IPS DF 6.9 (cell line): ENCODE measurements around the gene PTTG1IP.

Experiments
- DNase-seq: peaks from one replicate; pipeline ENCODE4 v3.0.0-alpha.2; 2013; ENCODE audit warnings: low read depth, low spot score
- H3K27ac ChIP-seq: one replicate; pipeline ENCODE4 v1.5.1; 2013; ENCODE audit warnings: low read length, control low read depth
- H3K27me3 ChIP-seq: 2 replicates; pipeline ENCODE4 v1.6.1; 2013; ENCODE audit warnings: mild to moderate bottlenecking, low read length; ENCODE audit not compliant: control insufficient read depth, insufficient read depth
- H3K36me3 ChIP-seq: 2 replicates; pipeline ENCODE4 v1.6.1; 2013; ENCODE audit warnings: low read length; ENCODE audit not compliant: control insufficient read depth, insufficient read depth
- H3K4me1 ChIP-seq: 2 replicates; pipeline ENCODE4 v1.6.1; 2013; ENCODE audit warnings: low read length; ENCODE audit not compliant: control insufficient read depth, insufficient read depth
- H3K4me3 ChIP-seq: 2 replicates; pipeline ENCODE4 v1.5.1; 2013; ENCODE audit warnings: mild to moderate bottlenecking, low read length
- H3K9me3 ChIP-seq: 2 replicates; pipeline ENCODE4 v1.6.1; 2013; ENCODE audit warnings: low read length, inconsistent platforms; ENCODE audit not compliant: control insufficient read depth, insufficient read depth
- WGBS: extraction: QIAGEN DNeasy Blood & Tissue Kit; methylation state at CpG from one replicate; pipeline ENCODE4 v1.1.7; 2013; ENCODE audit warnings: mixed read lengths, missing lambda C conversion rate; ENCODE audit not compliant: insufficient read length, insufficient coverage; 5-methylcytosine and 5-hydroxymethylcytosine counted together

PTTG1IP gene

DNA sequence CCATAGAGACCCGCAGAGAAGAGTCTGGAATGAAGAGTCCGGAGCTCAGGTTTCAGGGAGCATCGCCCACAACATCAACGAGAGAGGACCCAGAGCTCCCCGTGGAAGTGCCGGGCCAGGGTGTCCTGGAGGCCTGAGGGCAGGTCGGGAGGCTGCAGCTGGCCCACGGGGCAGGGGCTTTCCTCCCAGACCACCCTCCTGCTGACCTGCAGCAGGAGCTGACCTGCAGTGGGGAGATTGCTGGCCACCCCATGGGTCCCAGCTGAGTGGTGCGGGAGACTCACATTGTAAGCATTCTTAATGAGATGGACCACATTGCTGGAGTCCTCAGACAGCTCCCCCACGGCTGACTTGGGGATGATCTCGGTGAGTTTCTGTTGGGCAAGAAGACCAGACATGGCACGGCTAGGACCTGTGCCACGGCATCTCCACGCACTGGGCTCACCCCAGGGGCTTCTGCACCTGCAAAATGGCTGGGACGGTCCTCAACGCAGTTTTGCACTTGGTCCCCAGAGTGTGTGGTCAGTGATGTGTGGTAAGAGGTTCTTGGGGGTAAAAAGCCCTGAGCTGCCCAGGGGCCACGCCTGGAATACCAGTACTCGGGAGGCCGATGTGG lies 21.3 kb upstream of the PTTG1IP start:
- Histone ChIP-seq H3K4me3 (no peak overlapping the region), H3K4me1 (peaks cover 3% of the 10 kb centered on the region; the same call in 1 of the 2 replicates), H3K9me3 (no peaks in the 10 kb centered on the region), H3K27ac (no peak overlapping the region), H3K27me3 (no peaks in the 10 kb centered on the region), H3K36me3 (no peaks in the 10 kb centered on the region)
- WGBS: no CpG with 5 or more reads among the region's 19 CpGs
- no peak for DNase-seq

DNA sequence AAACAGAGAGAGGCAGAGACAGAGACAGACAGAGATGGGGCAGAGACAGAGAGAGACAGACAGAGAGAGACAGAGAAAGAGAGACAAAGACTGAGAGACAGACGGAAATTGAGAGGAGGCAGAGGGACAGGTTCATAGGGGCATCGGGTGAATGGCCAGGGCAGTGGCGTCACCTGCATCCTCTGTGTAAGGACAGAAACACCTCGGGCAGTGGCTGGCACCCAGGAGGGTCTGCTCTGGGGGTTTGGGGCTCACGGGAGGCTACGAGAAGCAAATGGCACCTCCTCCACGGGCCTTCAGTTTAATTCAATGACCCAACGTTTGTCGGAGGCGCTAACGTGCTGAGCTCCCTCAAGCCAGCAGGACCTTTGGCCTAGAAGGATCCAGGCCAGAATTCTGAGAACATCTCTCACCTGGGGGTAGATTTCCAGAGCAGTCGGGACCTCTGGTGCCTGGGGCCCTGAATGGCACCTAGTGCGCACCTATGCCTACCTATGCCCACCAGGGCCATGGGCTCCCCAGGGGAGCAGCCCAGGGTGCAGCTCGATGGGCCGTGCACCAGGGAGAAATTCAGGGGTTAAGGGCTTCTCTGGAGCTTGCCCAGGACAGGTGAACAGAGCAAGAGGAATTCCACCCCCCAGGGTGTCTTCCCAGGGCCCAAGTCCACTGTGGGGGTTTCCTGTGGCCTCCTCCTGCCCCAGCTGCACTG lies 20.6 kb upstream of the PTTG1IP start:
- Histone ChIP-seq H3K4me3 (no peak overlapping the region), H3K36me3 (0 out of 2 replicates have a peak, but pooled peaks cover 2% of the 10 kb centered on the region), H3K27me3 (no peaks in the 10 kb centered on the region), H3K27ac (no peak overlapping the region), H3K9me3 (no peaks in the 10 kb centered on the region), H3K4me1 (peaks cover 3% of the 10 kb centered on the region; the same call in 1 of the 2 replicates)
- DNase-seq: no peak
- WGBS: no CpG with 5 or more reads among the region's 15 CpGs

DNA sequence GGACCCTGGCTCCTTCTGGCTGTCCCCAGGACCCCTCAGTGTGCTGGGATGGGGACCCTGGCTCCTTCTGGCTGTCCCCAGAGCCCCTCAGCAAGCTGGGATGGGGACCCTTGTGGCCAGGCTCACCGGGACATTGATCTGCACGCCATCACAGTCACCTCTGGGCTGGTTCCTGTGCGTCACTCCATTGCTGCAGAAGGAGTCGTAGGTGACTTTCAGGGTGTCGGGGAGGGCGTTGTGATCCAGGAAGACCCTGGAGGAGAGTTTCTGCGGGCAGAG lies 19.7 kb upstream of the PTTG1IP start:
- Histone ChIP-seq H3K9me3 (no peaks in the 10 kb centered on the region), H3K27me3 (no peaks in the 10 kb centered on the region), H3K4me1 (peaks cover 3% of the 10 kb centered on the region; the same call in 1 of the 2 replicates), H3K27ac (no peak overlapping the region), H3K36me3 (peaks cover 3% of the 10 kb centered on the region; the same call in 1 of the 2 replicates), H3K4me3 (no peak overlapping the region)
- no CpG with 5 or more reads among the region's 7 CpGs for WGBS
- DNase-seq: no peak

DNA sequence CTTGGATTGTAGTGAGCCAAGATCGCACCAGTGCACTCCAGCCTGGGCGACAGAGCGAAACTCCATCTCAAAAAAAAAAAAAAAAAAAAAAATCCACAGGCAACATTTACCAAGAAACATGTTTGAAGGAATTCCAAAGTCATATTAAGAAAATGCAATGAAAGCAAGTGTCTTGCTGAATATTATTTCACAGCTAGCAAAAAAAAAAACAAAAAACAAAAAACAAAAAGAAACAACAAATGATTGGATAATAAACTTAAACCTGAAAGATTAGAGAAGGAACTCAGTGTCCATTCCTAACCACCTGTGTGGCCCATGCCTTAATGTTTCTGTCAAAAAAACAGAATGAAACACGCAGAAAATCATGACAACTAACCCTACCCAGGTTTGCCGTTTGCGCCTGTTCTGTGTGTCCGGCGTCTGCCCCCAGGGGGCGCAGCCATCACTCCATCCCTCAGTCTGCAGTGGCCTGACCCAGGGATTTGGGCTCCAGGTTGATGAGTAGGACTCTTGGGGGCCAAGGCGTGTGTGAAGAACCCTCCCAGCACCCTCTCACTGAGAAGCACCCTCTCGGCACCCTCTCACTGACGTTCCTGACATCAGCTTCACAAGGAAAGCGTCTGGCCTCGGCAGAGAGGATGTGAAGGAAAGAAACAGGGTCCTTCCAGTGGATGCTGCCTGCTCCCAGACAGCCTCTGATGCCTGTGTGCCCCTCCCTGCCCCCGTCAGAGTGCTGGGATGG lies 19.2 kb upstream of the PTTG1IP start:
- Histone ChIP-seq H3K9me3 (no peaks in the 10 kb centered on the region), H3K4me3 (no peak overlapping the region), H3K27ac (no peak overlapping the region), H3K36me3 (peaks cover 3% of the 10 kb centered on the region; the same call in 1 of the 2 replicates), H3K4me1 (peaks cover 3% of the 10 kb centered on the region; the same call in 1 of the 2 replicates), H3K27me3 (no peaks in the 10 kb centered on the region)
- no CpG with 5 or more reads among the region's 15 CpGs for WGBS
- DNase-seq: no peak

DNA sequence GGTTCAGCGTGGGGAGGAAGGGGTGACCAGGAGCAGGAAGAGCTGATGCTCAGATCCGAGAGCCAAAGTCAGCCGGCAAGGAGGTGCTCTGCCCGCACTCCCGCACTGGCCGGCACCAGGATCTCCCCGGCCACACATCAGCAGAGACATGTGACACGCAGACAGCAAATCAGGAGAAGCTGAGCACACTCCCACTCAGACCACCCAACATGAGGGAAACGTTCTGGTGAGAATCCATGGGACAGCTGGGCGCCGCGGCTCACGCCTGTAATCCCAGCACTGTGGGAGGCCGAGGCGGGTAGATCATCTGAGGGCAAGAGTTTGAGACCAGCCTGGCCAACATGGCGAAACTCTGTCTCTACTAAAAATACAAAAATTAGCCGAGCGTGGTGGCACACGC lies 18.6 kb upstream of the PTTG1IP start:
- Histone ChIP-seq H3K9me3 (no peaks in the 10 kb centered on the region), H3K4me1 (peaks cover 3% of the 10 kb centered on the region; the same call in 1 of the 2 replicates), H3K36me3 (peaks cover 3% of the 10 kb centered on the region; the same call in 1 of the 2 replicates), H3K27me3 (no peaks in the 10 kb centered on the region), H3K4me3 (no peak overlapping the region), H3K27ac (no peak overlapping the region)
- DNase-seq: no peak
- no CpG with 5 or more reads among the region's 19 CpGs for WGBS

DNA sequence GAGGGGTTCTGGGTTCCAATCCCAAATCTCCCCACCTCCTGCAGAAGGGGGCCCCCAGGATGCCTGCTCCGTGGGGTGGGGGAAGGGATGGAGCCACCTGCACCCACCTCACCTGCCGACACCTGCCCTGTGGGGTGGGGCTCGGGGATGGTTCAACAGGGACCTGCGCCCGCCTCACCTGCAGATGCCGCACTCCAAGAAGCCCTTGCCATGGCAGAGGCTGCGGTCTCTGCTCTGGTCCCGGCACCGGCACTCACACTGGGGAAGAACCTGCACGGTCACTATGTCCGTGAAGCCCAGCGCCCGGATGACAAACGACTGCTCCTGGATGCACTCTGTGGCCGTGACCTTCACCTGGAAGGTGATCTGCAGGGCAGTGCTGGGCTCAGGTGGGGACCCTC lies 18.1 kb upstream of the PTTG1IP start:
- peaks cover 3% of the 10 kb centered on the region; the same call in 1 of the 2 replicates for H3K36me3 ChIP-seq
- H3K9me3 ChIP-seq: no peaks in the 10 kb centered on the region
- no peak overlapping the region for H3K4me3 ChIP-seq
- peaks cover 2% of the 10 kb centered on the region; the same call in 1 of the 2 replicates for H3K4me1 ChIP-seq
- no CpG with 5 or more reads among the region's 15 CpGs for WGBS
- H3K27me3 ChIP-seq: no peaks in the 10 kb centered on the region
- DNase-seq: no peak
- no peak overlapping the region for H3K27ac ChIP-seq

DNA sequence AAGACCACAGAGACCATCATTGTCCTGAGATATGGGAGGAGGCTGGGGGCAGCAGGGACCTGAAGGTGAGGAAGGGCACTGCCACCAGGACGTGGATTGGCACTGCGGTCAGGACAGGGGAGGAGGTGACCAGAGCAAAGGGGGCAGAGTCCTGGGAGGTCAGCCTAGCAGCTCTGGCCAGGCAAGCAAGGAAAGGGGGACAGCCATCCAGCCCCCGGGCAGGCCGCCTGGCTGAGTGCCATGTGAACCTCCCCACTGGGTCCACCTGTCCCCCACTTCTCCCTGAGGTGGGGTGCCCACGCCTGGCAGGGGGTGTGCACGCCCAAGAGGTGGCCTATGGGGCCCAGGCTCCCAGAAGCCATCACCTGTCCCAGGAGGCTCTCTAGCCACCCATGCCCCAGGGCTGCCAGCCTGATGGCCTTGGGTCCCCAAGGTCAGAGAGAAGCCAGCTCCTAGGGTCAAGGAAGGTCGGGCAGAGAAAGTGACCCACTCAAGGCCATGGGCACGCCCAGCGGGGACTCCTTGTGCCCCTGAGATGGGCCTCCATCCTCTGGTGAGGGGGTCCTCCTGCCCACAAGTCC lies 17.6 kb upstream of the PTTG1IP start:
- WGBS: no CpG with 5 or more reads among the region's 9 CpGs
- Histone ChIP-seq H3K36me3 (peaks cover 3% of the 10 kb centered on the region; the same call in 1 of the 2 replicates), H3K4me3 (no peak overlapping the region), H3K4me1 (no peaks in the 10 kb centered on the region), H3K27ac (no peak overlapping the region), H3K27me3 (no peaks in the 10 kb centered on the region), H3K9me3 (no peaks in the 10 kb centered on the region)
- DNase-seq: no peak

DNA sequence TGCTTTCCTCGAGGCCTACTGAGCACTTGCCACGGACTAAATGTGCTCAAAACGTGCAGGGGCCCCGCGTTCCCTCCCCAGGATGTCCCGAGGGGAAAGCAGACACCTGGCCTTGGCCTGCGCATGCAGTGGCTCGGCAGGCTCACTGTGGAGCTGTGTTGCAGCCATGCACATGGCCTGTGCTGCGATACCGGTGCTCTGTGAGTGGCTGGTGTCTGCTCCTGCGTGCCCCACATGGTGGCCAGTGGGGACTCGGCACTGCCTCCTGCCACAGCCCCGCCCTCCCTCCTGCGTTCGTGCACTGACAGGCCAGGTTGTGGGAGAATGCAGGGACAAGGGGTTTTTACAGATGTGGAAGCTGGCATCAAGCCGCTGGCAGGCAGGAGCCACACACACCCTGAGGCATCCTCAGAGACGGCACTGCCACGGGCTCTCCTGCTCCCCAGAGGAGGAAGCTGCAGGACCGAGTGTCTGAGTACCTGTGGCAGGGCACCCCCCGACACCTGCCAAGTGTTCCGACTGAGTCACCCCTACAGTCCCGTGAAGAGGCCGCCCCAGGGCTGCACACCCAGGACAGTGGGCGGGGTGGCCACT lies 16.9 kb upstream of the PTTG1IP start:
- DNase-seq: no peak
- Histone ChIP-seq H3K36me3 (peaks cover 3% of the 10 kb centered on the region; the same call in 1 of the 2 replicates), H3K4me1 (no peaks in the 10 kb centered on the region), H3K27me3 (no peaks in the 10 kb centered on the region), H3K4me3 (no peak overlapping the region), H3K9me3 (no peaks in the 10 kb centered on the region), H3K27ac (no peak overlapping the region)
- no CpG with 5 or more reads among the region's 24 CpGs for WGBS

DNA sequence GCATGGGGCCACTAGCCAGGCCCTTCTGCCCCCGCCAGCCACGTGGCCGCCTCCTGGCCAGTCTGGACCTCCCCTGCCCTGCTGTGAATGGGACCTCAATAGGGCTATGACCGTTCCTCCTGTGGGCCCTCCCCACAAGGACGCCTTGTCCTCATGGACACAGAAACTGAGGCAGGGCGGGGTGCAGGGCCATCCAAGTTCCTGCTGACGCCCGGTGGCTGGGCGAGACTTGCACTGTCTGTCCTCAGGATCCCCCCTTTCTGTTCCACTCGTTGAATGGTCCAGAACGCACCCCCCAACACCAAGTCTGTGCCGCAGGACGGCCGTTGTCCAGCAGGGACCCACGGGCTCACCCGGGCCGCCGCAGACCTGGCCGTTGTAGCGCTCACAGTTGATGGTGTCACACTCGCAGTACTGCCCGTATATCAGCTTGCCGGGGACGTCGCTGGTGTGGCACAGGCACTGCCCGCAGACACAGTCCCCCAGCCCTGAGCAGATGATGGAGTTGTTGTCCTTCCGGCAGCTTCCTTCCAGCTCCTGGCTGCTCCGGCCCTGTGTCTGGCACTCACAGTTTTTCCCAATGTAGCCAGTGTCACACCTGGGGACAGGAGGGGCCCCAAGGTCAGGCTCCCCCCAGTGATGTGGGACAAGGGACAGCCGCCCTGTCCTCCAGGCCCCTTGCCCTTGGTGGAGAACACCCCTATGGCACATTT lies 16.3 kb upstream of the PTTG1IP start:
- Histone ChIP-seq H3K36me3 (peaks cover 3% of the 10 kb centered on the region; the same call in 1 of the 2 replicates), H3K4me1 (no peaks in the 10 kb centered on the region), H3K27me3 (no peaks in the 10 kb centered on the region), H3K9me3 (no peaks in the 10 kb centered on the region), H3K4me3 (no peak overlapping the region), H3K27ac (no peak overlapping the region)
- DNase-seq: no peak
- WGBS: no CpG with 5 or more reads among the region's 29 CpGs
